ENCODE data around the gene MED13L.

The MED13L gene

GRCh38 chr12:116090516-116090915 is 187.0 kb downstream of the MED13L start:
- no peak for DNase-seq (ENCODE audit: low spot score)

GRCh38 chr12:116089080-116089479 is 188.4 kb downstream of the MED13L start:
- no peak for DNase-seq (ENCODE audit: low spot score)

DNA sequence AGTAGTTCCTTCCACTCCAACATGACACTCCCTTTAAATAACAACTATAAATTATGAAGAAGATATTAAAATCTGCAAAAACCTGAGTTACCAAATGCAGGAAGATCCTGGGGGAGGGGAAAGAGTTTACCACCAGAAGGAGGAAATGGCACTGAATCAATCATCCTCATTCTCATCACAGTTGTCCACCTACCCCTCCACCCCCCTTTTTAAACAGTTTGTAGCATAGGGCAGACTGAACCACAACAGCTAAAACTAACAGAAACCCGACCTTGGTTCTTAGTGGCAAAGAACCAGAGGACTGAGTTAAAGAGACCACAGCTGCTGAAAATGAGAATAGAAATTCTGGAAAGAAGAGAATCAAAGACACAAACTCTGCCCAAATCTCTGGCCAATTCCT is 189.5 kb downstream of the MED13L start:
- DNase-seq (ENCODE audit: low spot score): no peak

DNA sequence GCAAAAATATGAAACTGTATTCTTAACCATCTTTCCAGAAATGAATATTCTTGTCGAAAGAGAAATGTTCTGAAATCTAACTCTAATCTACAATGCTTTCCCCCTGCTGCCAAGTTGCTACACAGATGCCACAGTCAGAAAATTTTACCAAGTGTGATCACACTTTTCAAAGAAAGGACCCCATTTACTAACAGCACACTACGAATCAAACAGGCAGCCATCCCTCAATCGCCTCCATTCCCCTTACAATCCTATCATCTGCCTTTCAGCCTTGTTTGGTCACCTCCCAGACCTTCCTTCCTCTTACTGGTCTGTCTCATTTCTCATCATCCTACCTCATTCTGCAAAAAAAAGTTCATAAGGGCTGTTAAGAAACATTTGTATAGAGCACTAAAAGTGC is 190.1 kb downstream of the MED13L start:
- DNase-seq (ENCODE audit: low spot score): no peak

DNA sequence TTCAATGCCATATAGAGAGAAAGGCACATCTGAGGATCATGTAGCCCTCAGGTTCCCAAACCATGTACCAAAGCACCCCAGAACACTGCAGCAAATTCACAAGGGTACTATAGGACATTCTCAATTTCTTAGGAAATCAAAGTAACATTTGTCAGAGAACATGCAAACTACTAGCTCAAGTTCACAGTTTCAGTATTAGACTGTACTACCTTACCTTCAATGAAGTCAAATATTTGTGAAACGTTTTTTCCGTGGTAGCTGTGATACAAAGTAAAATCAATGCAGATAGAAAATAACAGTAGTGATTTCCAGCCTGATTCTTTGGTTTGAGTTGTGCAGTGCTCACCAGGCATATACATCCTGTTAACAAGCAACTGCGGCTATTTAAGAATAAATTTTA is 197.1 kb downstream of the MED13L start:
- DNase-seq (ENCODE audit: low spot score): no peak

DNA sequence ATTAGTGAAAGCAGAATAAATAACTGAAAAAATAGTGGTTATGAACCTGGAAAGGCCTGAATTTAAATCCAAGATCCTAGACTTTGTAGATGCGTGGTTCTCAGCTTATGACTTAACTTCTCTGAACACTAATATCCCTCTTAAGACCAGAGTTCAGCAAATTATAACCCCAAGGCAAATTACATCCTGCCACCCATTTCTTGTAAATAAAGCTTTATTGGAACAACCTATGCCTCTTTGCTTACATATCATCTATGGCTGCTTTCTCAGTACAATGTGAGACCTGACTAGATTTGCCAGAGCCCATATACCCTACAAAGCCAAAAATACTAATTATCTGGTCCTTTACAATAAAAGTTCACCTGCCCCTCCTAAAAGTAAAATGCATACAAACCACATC is 199.1 kb downstream of the MED13L start:
- no peak for DNase-seq (ENCODE audit: low spot score)

DNA sequence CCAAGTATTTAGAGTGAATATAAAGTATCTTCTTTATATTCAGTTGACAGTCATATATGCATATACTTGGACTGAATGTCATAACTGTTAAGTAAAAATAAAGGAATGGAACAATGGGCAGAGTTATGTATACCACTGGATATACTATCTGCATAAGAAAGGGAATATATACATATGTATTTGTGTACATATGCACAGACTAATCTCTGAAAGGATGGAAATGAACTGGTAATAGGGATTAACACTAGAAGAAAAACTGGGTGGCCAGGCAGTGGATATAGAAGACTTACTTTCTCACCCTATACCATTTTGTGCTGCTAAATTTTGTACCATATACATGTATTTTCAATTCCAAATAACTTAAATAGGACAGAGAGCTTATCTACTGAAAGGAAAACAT is 200.1 kb downstream of the MED13L start:
- DNase-seq (ENCODE audit: low spot score): no peak

DNA sequence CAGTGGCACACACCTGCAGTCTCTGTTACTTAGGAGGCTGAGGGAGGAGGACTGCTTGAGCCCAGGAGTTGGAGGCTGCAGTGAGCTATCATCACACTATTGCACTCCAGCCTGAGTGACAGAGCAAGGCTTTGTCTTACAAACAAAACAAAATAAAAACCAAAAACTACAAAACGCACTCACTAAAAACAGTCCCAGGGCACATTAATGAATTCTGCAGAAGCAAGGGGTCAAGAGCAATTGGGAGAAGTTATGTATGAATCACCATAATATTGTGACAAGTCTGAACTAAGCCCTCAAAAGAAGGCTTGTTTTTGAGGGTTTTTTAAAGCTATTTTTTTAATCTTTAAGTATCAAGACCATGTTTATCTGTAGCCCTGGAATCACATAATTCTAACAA is 201.1 kb downstream of the MED13L start:
- no peak for DNase-seq (ENCODE audit: low spot score)

- DNase-seq (ENCODE audit: low spot score): no peak
Observed at GRCh38 chr12:116074686-116075085, 202.8 kb downstream of the MED13L start.

DNA sequence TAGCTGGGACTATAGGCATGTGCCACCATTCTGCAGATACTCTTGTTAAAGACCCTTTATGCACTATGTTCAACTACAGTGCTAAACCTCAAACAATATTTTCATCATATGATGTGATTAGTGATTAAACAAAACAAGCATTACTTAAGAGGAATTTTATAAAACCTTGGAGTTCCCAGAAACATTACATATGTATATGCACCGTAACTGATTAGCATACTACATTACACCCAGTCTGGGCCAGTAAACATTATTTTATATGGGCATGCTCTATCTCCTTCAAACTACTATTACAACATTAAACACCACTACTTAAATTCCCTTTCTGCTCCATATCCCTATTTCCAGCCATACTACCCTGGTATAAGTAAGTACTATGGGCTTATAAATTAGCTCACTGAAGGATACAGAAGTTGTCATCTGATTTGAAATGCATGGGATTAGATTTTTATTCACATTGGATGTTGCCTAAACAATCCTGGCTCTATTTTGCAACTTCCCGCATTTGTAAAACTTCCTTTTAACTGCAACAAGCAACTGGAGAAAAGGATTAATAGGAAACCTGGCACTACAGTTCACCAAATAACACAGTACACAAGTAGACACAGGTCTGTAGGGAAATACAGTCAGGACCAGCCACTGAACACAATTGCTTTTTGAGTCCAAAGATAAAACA is 205.8 kb downstream of the MED13L start:
- no peak for DNase-seq (ENCODE audit: low spot score)

DNA sequence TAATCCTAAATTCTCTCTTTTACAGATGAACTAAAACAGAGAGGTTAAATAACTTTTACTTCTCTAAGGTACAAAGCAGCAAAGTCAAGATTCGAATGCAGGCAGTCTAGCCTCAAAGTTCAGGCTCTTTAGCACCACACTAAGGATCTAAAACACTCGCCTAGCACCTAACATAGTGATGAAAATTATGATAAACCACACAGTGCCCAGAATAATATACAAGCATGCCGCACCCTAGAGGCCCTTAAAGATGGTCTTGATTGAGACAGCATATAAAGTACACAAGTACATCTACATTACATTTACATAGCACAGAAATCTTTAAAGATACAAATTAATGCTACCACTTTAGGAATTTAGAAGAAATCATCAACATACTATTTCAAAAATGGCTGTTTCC is 207.0 kb downstream of the MED13L start:
- DNase-seq (ENCODE audit: low spot score): no peak

- DNase-seq (ENCODE audit: low spot score): no peak
Observed at GRCh38 chr12:116069943-116070342, 207.6 kb downstream of the MED13L start.

- no peak for DNase-seq (ENCODE audit: low spot score)
Observed at GRCh38 chr12:116068853-116069252, 208.6 kb downstream of the MED13L start.

GRCh38 chr12:116068371-116068770 is 209.1 kb downstream of the MED13L start:
- no peak for DNase-seq (ENCODE audit: low spot score)

GRCh38 chr12:116067892-116068291 is 209.6 kb downstream of the MED13L start:
- DNase-seq (ENCODE audit: low spot score): no peak

GRCh38 chr12:116066381-116067230 is 210.9 kb downstream of the MED13L start:
- DNase-seq (ENCODE audit: low spot score): no peak

DNA sequence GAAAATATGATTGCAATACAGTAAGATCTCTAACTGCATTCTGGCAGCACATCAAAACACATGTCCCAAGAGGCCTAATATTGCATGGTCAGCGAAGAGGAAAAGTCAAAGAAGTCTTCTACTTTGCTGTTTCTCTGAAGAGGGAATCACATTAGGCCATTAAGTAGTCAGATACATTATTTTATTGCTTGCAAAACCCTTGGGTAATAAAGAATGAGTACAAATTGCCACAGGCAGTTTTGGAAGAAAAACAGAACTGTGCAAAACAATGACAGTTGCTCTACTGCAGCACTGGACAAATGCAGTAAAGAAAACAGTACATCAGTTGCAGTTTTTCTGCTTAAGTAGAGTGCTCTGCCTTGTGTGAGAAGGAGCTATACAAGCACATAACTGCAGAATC is 211.9 kb downstream of the MED13L start:
- no peak for DNase-seq (ENCODE audit: low spot score)

- DNase-seq (ENCODE audit: low spot score): no peak
Observed at GRCh38 chr12:116064493-116064892, 213.0 kb downstream of the MED13L start.

DNA sequence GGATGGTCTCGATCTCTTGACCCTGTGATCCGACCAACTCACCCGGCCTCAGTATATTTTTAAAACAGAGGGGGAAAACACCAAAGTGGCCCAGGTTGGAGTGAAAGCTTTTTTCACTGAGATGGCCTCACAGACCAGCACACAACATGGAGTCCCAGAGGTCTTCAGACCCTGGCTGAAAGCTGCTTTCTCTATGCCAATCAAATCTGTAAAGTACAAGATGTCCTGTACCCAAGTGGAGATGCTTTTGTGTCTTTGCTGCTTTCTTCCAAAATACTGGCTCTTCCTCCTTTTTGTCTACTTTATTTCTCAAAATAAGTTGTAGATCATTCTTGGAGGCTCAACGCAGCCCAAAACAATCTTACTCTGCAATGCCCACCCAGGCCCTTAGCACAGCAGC is 214.8 kb downstream of the MED13L start:
- no peak for DNase-seq (ENCODE audit: low spot score)

GRCh38 chr12:116060764-116061163 is 216.7 kb downstream of the MED13L start:
- DNase-seq (ENCODE audit: low spot score): no peak

DNA sequence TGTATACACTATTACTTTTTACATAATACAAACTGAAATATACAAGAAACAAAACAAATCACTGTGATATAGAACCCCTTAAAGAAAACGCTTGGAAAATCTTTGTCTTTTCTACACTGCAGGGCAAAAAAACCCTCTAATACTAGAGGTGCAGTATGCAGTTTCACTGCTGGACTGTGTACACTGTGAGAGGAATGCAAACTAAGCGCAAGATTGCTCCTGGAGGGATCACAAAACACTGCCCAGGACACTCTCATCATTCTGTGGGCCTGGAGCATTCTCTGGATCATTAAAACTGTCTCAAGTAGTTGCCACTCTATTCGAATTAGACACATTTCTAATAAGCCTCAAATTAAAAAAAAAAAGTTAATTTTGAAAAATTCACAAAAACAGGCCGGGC is 217.6 kb downstream of the MED13L start:
- no peak for DNase-seq (ENCODE audit: low spot score)

DNA sequence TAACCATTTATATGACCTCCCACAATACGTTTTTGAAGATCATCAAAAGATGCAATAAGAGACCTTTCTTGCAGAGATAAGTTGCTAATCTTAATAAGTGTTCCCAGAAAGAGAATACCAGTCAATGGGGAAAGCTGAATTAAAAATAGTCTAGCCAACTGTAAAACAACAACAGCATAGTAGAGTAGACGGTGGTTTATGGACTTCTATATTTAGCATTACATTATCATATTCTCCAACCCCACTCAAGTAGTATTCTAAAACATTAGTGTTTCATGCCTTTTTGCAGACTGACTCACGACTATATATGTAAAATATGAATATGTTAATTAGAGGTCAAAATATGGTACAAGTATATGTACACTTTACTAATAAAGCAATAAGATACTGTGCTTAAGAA is 218.9 kb downstream of the MED13L start:
- DNase-seq (ENCODE audit: low spot score): no peak

GRCh38 chr12:116057356-116057755 is 220.1 kb downstream of the MED13L start:
- no peak for DNase-seq (ENCODE audit: low spot score)

Data from left forelimb (tissue), 1 donor.